H9 (cell line): ENCODE results near the gene TMEM156. TPM values are rescaled to one million over a fixed set of nuclear protein-coding genes. Genes with fewer than 3 reads are reported as not detected.

Experiments used
- DNase-seq: peaks from one replicate; pipeline ENCODE4 v3.0.0-alpha.2; 2017
- H2AFZ ChIP-seq: one replicate; pipeline ENCODE4 v1.6.1; 2013; ENCODE audit warnings: mild to moderate bottlenecking, low read length, control low read depth, moderate library complexity
- H2AK5ac ChIP-seq: 2 replicates; pipeline ENCODE4 v1.6.1; 2013; ENCODE audit warnings: low read length, control low read depth, mixed read lengths; ENCODE audit not compliant: insufficient read length
- H2BK120ac ChIP-seq: one replicate; pipeline ENCODE4 v1.6.1; 2013; ENCODE audit warnings: low read depth, mild to moderate bottlenecking, low read length, control low read depth, inconsistent platforms; ENCODE audit not compliant: poor library complexity, severe bottlenecking
- H2BK12ac ChIP-seq: 2 replicates; pipeline ENCODE4 v1.6.1; 2013; ENCODE audit warnings: low read length, control low read depth, mixed read lengths, low read depth; ENCODE audit not compliant: insufficient read length
- H2BK15ac ChIP-seq: 2 replicates; pipeline ENCODE4 v1.6.1; 2013; ENCODE audit warnings: low read depth, low read length, control low read depth
- H2BK20ac ChIP-seq: one replicate; pipeline ENCODE4 v1.6.1; 2013; ENCODE audit warnings: low read depth, mild to moderate bottlenecking, low read length, control low read depth, inconsistent platforms; ENCODE audit not compliant: poor library complexity, severe bottlenecking
- H2BK5ac ChIP-seq: 2 replicates; pipeline ENCODE4 v1.6.1; 2013; ENCODE audit warnings: low read length, control low read depth, mixed read lengths; ENCODE audit not compliant: insufficient read length
- H3K14ac ChIP-seq: 2 replicates; pipeline ENCODE4 v1.6.1; 2013; ENCODE audit warnings: low read length, control low read depth; ENCODE audit not compliant: insufficient read depth
- H3K18ac ChIP-seq: 2 replicates; pipeline ENCODE4 v1.6.1; 2013; ENCODE audit warnings: low read depth, mild to moderate bottlenecking, mixed read lengths, low read length, control low read depth; ENCODE audit not compliant: insufficient read length
- H3K23ac ChIP-seq: 2 replicates; pipeline ENCODE4 v1.6.1; 2013; ENCODE audit warnings: low read length, control low read depth, mixed read lengths, low read depth; ENCODE audit not compliant: insufficient read length
- H3K23me2 ChIP-seq: 2 replicates; pipeline ENCODE4 v1.6.1; 2013; ENCODE audit warnings: low read depth, mild to moderate bottlenecking, mixed read lengths, low read length, control low read depth; ENCODE audit not compliant: insufficient read length, poor library complexity, severe bottlenecking
- H3K27ac ChIP-seq: 2 replicates; pipeline ENCODE4 v1.5.1; 2013; ENCODE audit warnings: low read length, control low read depth, mixed read lengths, low read depth; ENCODE audit not compliant: insufficient read length
- H3K27me3 ChIP-seq: 2 replicates; pipeline ENCODE4 v1.6.1; 2013; ENCODE audit warnings: low read length, control low read depth, inconsistent platforms; ENCODE audit not compliant: insufficient read depth
- H3K4ac ChIP-seq: 2 replicates; pipeline ENCODE4 v1.6.1; 2013; ENCODE audit warnings: low read depth, mild to moderate bottlenecking, control low read depth, inconsistent platforms, low read length, moderate library complexity
- H3K4me1 ChIP-seq: 2 replicates; pipeline ENCODE4 v1.6.1; 2013; ENCODE audit warnings: low read length, control low read depth, inconsistent platforms; ENCODE audit not compliant: insufficient read depth
- H3K4me2 ChIP-seq: 2 replicates; pipeline ENCODE4 v1.6.1; 2013; ENCODE audit warnings: low read length, control low read depth, mixed read lengths; ENCODE audit not compliant: insufficient read length, insufficient read depth
- H3K56ac ChIP-seq: 2 replicates; pipeline ENCODE4 v1.6.1; 2013; ENCODE audit warnings: low read depth, mild to moderate bottlenecking, mixed read lengths, low read length, control low read depth; ENCODE audit not compliant: insufficient read length
- H3K79me1 ChIP-seq: 2 replicates; pipeline ENCODE4 v1.6.1; 2013; ENCODE audit warnings: low read depth, mild to moderate bottlenecking, moderate library complexity, low read length, control low read depth, inconsistent platforms; ENCODE audit not compliant: insufficient read depth, poor library complexity, severe bottlenecking
- H3K79me2 ChIP-seq: 2 replicates; pipeline ENCODE4 v1.6.1; 2013; ENCODE audit warnings: low read length, control low read depth, inconsistent platforms; ENCODE audit not compliant: insufficient read depth
- H3K9ac ChIP-seq: 2 replicates; pipeline ENCODE4 v1.6.1; 2013; ENCODE audit warnings: low read length, control low read depth, mixed read lengths; ENCODE audit not compliant: insufficient read length; ENCODE audit errors: extremely low read depth
- H3K9me3 ChIP-seq: one replicate; pipeline ENCODE4 v1.6.1; 2013; ENCODE audit warnings: low read depth, low read length, inconsistent platforms; ENCODE audit not compliant: control insufficient read depth
- H3T11ph ChIP-seq: one replicate; pipeline ENCODE4 v1.6.1; 2013; ENCODE audit warnings: mild to moderate bottlenecking, low read length, control low read depth, inconsistent platforms
- H4K20me1 ChIP-seq: one replicate; pipeline ENCODE4 v1.6.1; 2013; ENCODE audit not compliant: control insufficient read depth, insufficient read length, insufficient read depth
- H4K5ac ChIP-seq: 2 replicates; pipeline ENCODE4 v1.6.1; 2013; ENCODE audit warnings: low read depth, mild to moderate bottlenecking, mixed read lengths, low read length, control low read depth; ENCODE audit not compliant: insufficient read length
- H4K8ac ChIP-seq: replicated peaks from 2 replicates; pipeline ENCODE4 v1.6.1; 2013; ENCODE audit warnings: low read length, control low read depth, mixed read lengths, low read depth; ENCODE audit not compliant: insufficient read length
- H4K91ac ChIP-seq: 2 replicates; pipeline ENCODE4 v1.6.1; 2013; ENCODE audit warnings: low read depth, mild to moderate bottlenecking, moderate library complexity, mixed read lengths, low read length, control low read depth; ENCODE audit not compliant: insufficient read length
- H3K27ac Mint-ChIP-seq, 3 experiments: 2 replicates in 2 of 3; 3 replicates in 1 of 3; pipeline ENCODE4 v1.8.0; 2020 to 2021; ENCODE audit warnings: mixed read lengths in 3 of 3, mild to moderate bottlenecking in 1 of 3, moderate library complexity in 1 of 3
- H3K27me3 Mint-ChIP-seq: 2 replicates; pipeline ENCODE4 v1.8.0; 2021; ENCODE audit warnings: low read depth, mild to moderate bottlenecking, moderate library complexity, mixed read lengths
- H3K36me3 Mint-ChIP-seq, 3 experiments: 2 replicates in 2 of 3; 3 replicates in 1 of 3; pipeline ENCODE4 v1.8.0; 2020 to 2021; ENCODE audit warnings: low read depth in 3 of 3, mixed read lengths in 3 of 3; ENCODE audit not compliant: insufficient read depth in 1 of 3
- H3K4me1 Mint-ChIP-seq, 2 experiments: 2 replicates each; pipeline ENCODE4 v1.8.0; 2020; ENCODE audit warnings: mixed read lengths in 2 of 2
- H3K4me3 Mint-ChIP-seq, 2 experiments: 2 replicates in 1 of 2; 3 replicates in 1 of 2; pipeline ENCODE4 v1.8.0; 2020 to 2021; ENCODE audit warnings: mild to moderate bottlenecking in 2 of 2, mixed read lengths in 2 of 2, moderate library complexity in 1 of 2
- H3K9me3 Mint-ChIP-seq, 2 experiments: 2 replicates in 1 of 2; 3 replicates in 1 of 2; pipeline ENCODE4 v1.8.0; 2020; ENCODE audit warnings: mild to moderate bottlenecking in 2 of 2, mixed read lengths in 2 of 2, moderate library complexity in 1 of 2
- CTCF ChIP-seq: fragments of 200-600 bp; sonication (generic); conservative IDR thresholded peaks from 3 replicates; pipeline ENCODE4 v1.8.0; 2021; ENCODE audit warnings: antibody characterized with exemption, mild to moderate bottlenecking
- WGBS: extraction: QIAGEN DNeasy Blood & Tissue Kit; methylation state at CpG from one replicate; pipeline ENCODE4 v1.1.7; 2013; ENCODE audit warnings: missing lambda C conversion rate, low lambda C conversion rate, mixed read lengths; ENCODE audit not compliant: insufficient read length; ENCODE audit errors: extremely low coverage; 5-methylcytosine and 5-hydroxymethylcytosine counted together
- total RNA-seq: library from RNA; stranded (reverse); gene quantifications from 2 replicates; pipeline ENCODE4 v1.2.1, GENCODE V29; 2021

Gene TMEM156
- total RNA-seq, 1 experiment from 2014 or later = not detected

GRCh38 chr4:39062770-39063097 lies 30.5 kb upstream of the TMEM156 start:
- no peak overlapping the region for H4K5ac ChIP-seq

More at GRCh38 chr4:39062770-39063097, 30.5 kb upstream of the TMEM156 start:
- Histone ChIP-seq H3K4me1 (peaks cover 7% of the 10 kb centered on the region; the same call in 1 of the 2 replicates), H2BK20ac (no peak overlapping the region), H4K20me1 (no peaks in the 10 kb centered on the region), H3T11ph (no peak overlapping the region), H3K4ac (no peak overlapping the region), H3K14ac (no peak overlapping the region), H3K4me2 (peak overlapping the region; percentile 37), H3K23ac (no peak overlapping the region), H3K9ac (no peak overlapping the region), H2BK12ac (no peak overlapping the region), H3K9me3 (no peaks in the 10 kb centered on the region), H2AFZ (no peak overlapping the region), H3K23me2 (no peaks in the 10 kb centered on the region), H3K79me1 (no peaks in the 10 kb centered on the region), H4K8ac (no peak overlapping the region), H3K56ac (no peak overlapping the region), H2BK15ac (no peak overlapping the region), H3K18ac (no peak overlapping the region), H2BK120ac (no peak overlapping the region), H3K79me2 (0 out of 2 replicates have a peak, but pooled peaks cover 2% of the 10 kb centered on the region), H2BK5ac (no peak overlapping the region), H4K91ac (no peak overlapping the region), H2AK5ac (no peak overlapping the region), H3K27ac (no peak overlapping the region), H3K27me3 (no peaks in the 10 kb centered on the region)
- WGBS = no CpG with 5 or more reads among the region's 4 CpGs
- TF ChIP-seq CTCF = no peak
- Mint-ChIP-seq H3K4me1 (peaks cover 26 to 28% of the 10 kb centered on the region in 2 experiments), H3K4me3 (peak overlapping the region; percentile 21 to 53; a peak in 2 of 5 replicates), H3K27ac (no peak overlapping the region; a peak in 1 of 7 replicates), H3K9me3 (no peaks in the 10 kb centered on the region), H3K27me3 (no peaks in the 10 kb centered on the region), H3K36me3 (no peaks in the 10 kb centered on the region)
- DNase-seq = no peak
